Stimulated activated CD8-positive, alpha-beta memory T cell treated with anti-CD3 and anti-CD28 coated beads, Interleukin-4, amount 100 ng/mL, for 48 hours (primary cell): ENCODE results near the gene LCN1.

Experiments
- DNase-seq: peaks from one replicate; pipeline ENCODE4 v3.0.0-alpha.2; 2020

The LCN1 gene

GRCh38 chr9:135574943-135575342, 53.7 kb downstream of the LCN1 start:
- no peak for DNase-seq
